WTC11 (cell line): Measurements from ENCODE around the gene BPTF. TPM values are rescaled to one million over a fixed set of nuclear protein-coding genes. Genes with fewer than 3 reads are reported as not detected.

Source experiments
- ATAC-seq: fragments of 200-7000 bp; cut with Tn5 transposase; 2 replicates; pipeline ENCODE4 v1.10.0; 2021; ENCODE audit warnings: mild to moderate bottlenecking, moderate library complexity
- CTCF ChIA-PET: fragments of 300-600 bp; sonication (Branson Sonifier 250); formaldehyde crosslinking; loops from one replicate; lab custom pipeline; 2021; ENCODE audit warnings: antibody characterized with exemption; lab: Charles Lee
- POLR2A ChIA-PET: fragments of 350-600 bp; sonication (Branson Sonifier 250); formaldehyde crosslinking; loops from one replicate; lab custom pipeline; 2021; ENCODE audit warnings: antibody characterized with exemption; lab: Charles Lee
- DNase-seq: peaks from one replicate; pipeline ENCODE4 v3.0.0; 2021; ENCODE audit warnings: low spot score
- H3K27ac Mint-ChIP-seq: 2 replicates; pipeline ENCODE4 v1.8.0; 2021; ENCODE audit warnings: mixed read lengths
- H3K27me3 Mint-ChIP-seq: 2 replicates; pipeline ENCODE4 v1.8.0; 2021; ENCODE audit warnings: low read depth, mild to moderate bottlenecking, moderate library complexity, mixed read lengths
- H3K36me3 Mint-ChIP-seq: 2 replicates; pipeline ENCODE4 v1.8.0; 2021; ENCODE audit warnings: mixed read lengths
- H3K4me1 Mint-ChIP-seq: 2 replicates; pipeline ENCODE4 v1.8.0; 2022; ENCODE audit warnings: mixed read lengths
- H3K4me3 Mint-ChIP-seq: 2 replicates; pipeline ENCODE4 v1.8.0; 2021; ENCODE audit warnings: mild to moderate bottlenecking, moderate library complexity, mixed read lengths
- H3K9me3 Mint-ChIP-seq: 2 replicates; pipeline ENCODE4 v1.8.0; 2021; ENCODE audit warnings: mixed read lengths
- AR ChIP-seq: fragments of 250-450 bp; sonication (Bioruptor Pico); IDR thresholded peaks from 2 replicates; pipeline ENCODE4 v1.9.0; 2021; ENCODE audit warnings: mild to moderate bottlenecking
- ETV6 ChIP-seq: sonication (generic); formaldehyde crosslinking; IDR thresholded peaks from 2 replicates; pipeline ENCODE4 v1.8.1; 2022; ENCODE audit warnings: mild to moderate bottlenecking, missing genetic modification reagents
- IRF1 ChIP-seq: sonication (generic); formaldehyde crosslinking; IDR thresholded peaks from 2 replicates; pipeline ENCODE4 v1.8.0; 2023; ENCODE audit warnings: missing genetic modification reagents
- MXD4 ChIP-seq: fragments of 250-450 bp; sonication (Bioruptor Pico); IDR thresholded peaks from 2 replicates; pipeline ENCODE4 v1.8.0; 2021; ENCODE audit warnings: mild to moderate bottlenecking, moderate library complexity, borderline replicate concordance
- SMAD3 ChIP-seq: sonication (generic); formaldehyde crosslinking; IDR thresholded peaks from 2 replicates; pipeline ENCODE4 v1.8.0; 2022; ENCODE audit warnings: missing genetic modification reagents, mild to moderate bottlenecking, borderline replicate concordance
- STAT6 ChIP-seq: sonication (generic); formaldehyde crosslinking; conservative IDR thresholded peaks from 2 replicates; pipeline ENCODE4 v1.8.1; 2023; ENCODE audit warnings: mild to moderate bottlenecking, low read depth, missing genetic modification reagents, moderate library complexity
- ZBTB21 ChIP-seq: sonication (generic); formaldehyde crosslinking; IDR thresholded peaks from 2 replicates; pipeline ENCODE4 v1.8.1; 2023; ENCODE audit warnings: mild to moderate bottlenecking, missing genetic modification reagents, borderline replicate concordance
- ZNF425 ChIP-seq: fragments of 250-450 bp; sonication (Bioruptor Pico); conservative IDR thresholded peaks from 2 replicates; pipeline ENCODE4 v1.9.0; 2021; ENCODE audit warnings: mild to moderate bottlenecking
- ZSCAN18 ChIP-seq: fragments of 250-450 bp; sonication (Bioruptor Pico); IDR thresholded peaks from 2 replicates; pipeline ENCODE4 v2.1.2; 2022; ENCODE audit warnings: mild to moderate bottlenecking, moderate library complexity
- total RNA-seq: library from RNA; stranded (reverse); gene quantifications from 3 replicates; pipeline ENCODE4 v1.2.3, GENCODE V29; 2021

The BPTF gene
- total RNA-seq, 1 experiment from 2014 or later = 178 TPM

GRCh38 chr17:67994817-67995569, 169.7 kb downstream of the BPTF start:
- POLR2A ChIA-PET = interaction anchor here (0.5 to 1.2 kb wide), 3 partner anchors 20 to 248 kb away, joined by 3 to 4 read pairs (median 4); partner anchors contain the start of gene KPNA2
- peaks cover 27% of the 10 kb centered on the region for H3K27me3 Mint-ChIP-seq

More at GRCh38 chr17:67994817-67995569, 169.7 kb downstream of the BPTF start:
- Mint-ChIP-seq H3K4me1 (peaks cover 24% of the 10 kb centered on the region), H3K9me3 (no peaks in the 10 kb centered on the region), H3K27ac (no peak overlapping the region), H3K36me3 (0 out of 2 replicates have a peak, but pooled peaks cover 3% of the 10 kb centered on the region), H3K4me3 (peak overlapping the region; percentile 80)
- ATAC-seq (no peak), DNase-seq (no peak)
- CTCF ChIA-PET = interaction anchor here (0.7 to 2.4 kb wide), 3 partner anchors 14 to 52 kb away, joined by 3 to 7 read pairs (median 3); no protein-coding TSS in a partner anchor
- TF ChIP-seq STAT6 (no peak), SMAD3 (no peak), ZNF425 (CRISPR knock-in tag) (no peak), ZSCAN18 (CRISPR knock-in tag) (no peak), ETV6 (CRISPR knock-in tag) (no peak), IRF1 (CRISPR knock-in tag) (no peak), AR (CRISPR knock-in tag) (no peak), MXD4 (CRISPR knock-in tag) (no peak), ZBTB21 (CRISPR knock-in tag) (no peak)
